Breast epithelium (tissue), 3 donors: ENCODE data around the gene NDUFB7.

ENCODE experiments used
- POLR2A ChIP-seq: fragments of 450-650 bp; IDR thresholded peaks from one replicate; pipeline ENCODE4 v1.6.1; 2016; ENCODE audit warnings: antibody characterized with exemption, mild to moderate bottlenecking, moderate library complexity
- POLR2AphosphoS5 ChIP-seq, 3 donors: sonication (generic); formaldehyde crosslinking; IDR thresholded peaks; one replicate each; pipeline ENCODE4 v1.6.1; 2017; ENCODE audit warnings: antibody characterized with exemption in 3 of 3
- TF ChIP-seq, protein P1 (sequence below), 3 donors: fragments of 450-650 bp; IDR thresholded peaks; one replicate each; pipeline ENCODE4 v1.5.1; 2016 to 2017; ENCODE audit warnings: antibody characterized with exemption in 3 of 3, mild to moderate bottlenecking in 3 of 3, moderate library complexity in 3 of 3

GRCh38 chr19:14614099-14614412 is 42.2 kb upstream of the NDUFB7 start:
- TF ChIP-seq POLR2A (no peak), POLR2AphosphoS5 (IDR thresholded peaks at IDR 0.05) (no peak)
- TF ChIP-seq, protein P1, sequence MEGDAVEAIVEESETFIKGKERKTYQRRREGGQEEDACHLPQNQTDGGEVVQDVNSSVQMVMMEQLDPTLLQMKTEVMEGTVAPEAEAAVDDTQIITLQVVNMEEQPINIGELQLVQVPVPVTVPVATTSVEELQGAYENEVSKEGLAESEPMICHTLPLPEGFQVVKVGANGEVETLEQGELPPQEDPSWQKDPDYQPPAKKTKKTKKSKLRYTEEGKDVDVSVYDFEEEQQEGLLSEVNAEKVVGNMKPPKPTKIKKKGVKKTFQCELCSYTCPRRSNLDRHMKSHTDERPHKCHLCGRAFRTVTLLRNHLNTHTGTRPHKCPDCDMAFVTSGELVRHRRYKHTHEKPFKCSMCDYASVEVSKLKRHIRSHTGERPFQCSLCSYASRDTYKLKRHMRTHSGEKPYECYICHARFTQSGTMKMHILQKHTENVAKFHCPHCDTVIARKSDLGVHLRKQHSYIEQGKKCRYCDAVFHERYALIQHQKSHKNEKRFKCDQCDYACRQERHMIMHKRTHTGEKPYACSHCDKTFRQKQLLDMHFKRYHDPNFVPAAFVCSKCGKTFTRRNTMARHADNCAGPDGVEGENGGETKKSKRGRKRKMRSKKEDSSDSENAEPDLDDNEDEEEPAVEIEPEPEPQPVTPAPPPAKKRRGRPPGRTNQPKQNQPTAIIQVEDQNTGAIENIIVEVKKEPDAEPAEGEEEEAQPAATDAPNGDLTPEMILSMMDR (IDR thresholded peaks at IDR 0.05): no peak
